Cardiac muscle cell (in vitro differentiated cells and primary cell): ENCODE data around the gene RALGPS1. TPM values are rescaled to one million over a fixed set of nuclear protein-coding genes. Genes with fewer than 3 reads are reported as not detected.

Source experiments
- DNase-seq, 2 donors: peaks; one replicate each; pipeline versions ENCODE4 v3.0.0 to v3.0.0-alpha.2; 2010 to 2017; ENCODE audit warnings: low read depth in 1 of 2, low spot score in 1 of 2
- H3K27ac ChIP-seq: fragments of 200-600 bp; sonication (generic); 2 replicates; pipeline ENCODE4 v1.5.1; 2016
- H3K27me3 ChIP-seq: fragments of 200-600 bp; sonication (generic); 2 replicates; pipeline ENCODE4 v1.6.0; 2016; ENCODE audit warnings: control low read depth
- H3K36me3 ChIP-seq: fragments of 200-600 bp; sonication (generic); 2 replicates; pipeline ENCODE4 v1.5.1; 2016; ENCODE audit warnings: control low read depth
- H3K4me1 ChIP-seq: fragments of 200-600 bp; sonication (generic); 2 replicates; pipeline ENCODE4 v1.8.1; 2017; ENCODE audit warnings: low read depth, mild to moderate bottlenecking, mixed run types
- H3K4me3 ChIP-seq: fragments of 200-600 bp; sonication (generic); 2 replicates; pipeline ENCODE4 v1.5.1; 2016; ENCODE audit warnings: mild to moderate bottlenecking
- H3K9me3 ChIP-seq: fragments of 200-600 bp; sonication (generic); 2 replicates; pipeline ENCODE4 v1.5.1; 2017; ENCODE audit warnings: low read depth, mild to moderate bottlenecking, control low read depth
- CTCF ChIP-seq: IDR thresholded peaks from 2 replicates; pipeline ENCODE4 v1.5.1; 2012; ENCODE audit warnings: low read depth, mild to moderate bottlenecking, low read length
- polyA plus RNA-seq: library from polyadenylated mRNA; unstranded; fragments of >200 nt; fragmentation: Nextera tagmentation; extraction: Ambion mirVana; gene quantifications from 2 replicates; pipeline ENCODE4 v1.2.1, GENCODE V29; 2016
- total RNA-seq: library from RNA; depleted of rRNA; stranded (reverse); fragments of >200 nt; gene quantifications from 2 replicates; pipeline ENCODE4 v1.2.3, GENCODE V29; 2016

RALGPS1 gene
- total and polyA plus RNA-seq, 2 experiments from 2014 or later: 14.1 to 16.1 TPM

- H3K4me1 ChIP-seq: peaks cover 5% of the 10 kb centered on the region
- H3K27me3 ChIP-seq: no peaks in the 10 kb centered on the region
- peak in 1 of 2 donors; percentile 98 for DNase-seq
- H3K36me3 ChIP-seq: no peaks in the 10 kb centered on the region
- no peak overlapping the region for H3K4me3 ChIP-seq
- no peaks in the 10 kb centered on the region for H3K9me3 ChIP-seq
- no peak overlapping the region for H3K27ac ChIP-seq
- TF ChIP-seq CTCF: no peak
Observed at GRCh38 chr9:127187231-127187956, 272.8 kb downstream of the RALGPS1 start.

DNA sequence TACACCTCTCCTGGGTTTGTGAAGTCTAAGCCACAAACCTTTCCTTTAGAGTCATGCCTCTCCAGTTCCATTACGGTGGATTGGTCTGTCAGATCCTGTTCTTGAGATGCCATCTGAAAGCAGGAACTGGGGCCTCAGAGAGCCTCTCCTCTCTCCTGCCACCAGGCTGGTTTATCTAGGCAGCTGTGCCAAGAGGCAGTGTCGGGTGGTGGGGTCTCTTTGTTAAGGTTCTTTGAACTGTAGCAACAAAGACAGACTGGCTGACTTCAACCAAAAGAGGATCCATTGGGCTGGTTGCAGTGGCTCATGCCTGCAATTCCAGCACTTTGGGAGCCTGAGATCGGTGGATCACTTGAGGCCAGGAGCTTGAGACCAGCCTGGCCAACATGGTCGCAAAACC, 273.8 kb downstream of the RALGPS1 start:
- no peaks in the 10 kb centered on the region for H3K27me3 ChIP-seq
- H3K4me3 ChIP-seq: no peak overlapping the region
- DNase-seq: no peak
- no peaks in the 10 kb centered on the region for H3K36me3 ChIP-seq
- no peak overlapping the region for H3K27ac ChIP-seq
- no peak for TF ChIP-seq CTCF
- peaks cover 5% of the 10 kb centered on the region for H3K4me1 ChIP-seq
- H3K9me3 ChIP-seq: no peaks in the 10 kb centered on the region

DNA sequence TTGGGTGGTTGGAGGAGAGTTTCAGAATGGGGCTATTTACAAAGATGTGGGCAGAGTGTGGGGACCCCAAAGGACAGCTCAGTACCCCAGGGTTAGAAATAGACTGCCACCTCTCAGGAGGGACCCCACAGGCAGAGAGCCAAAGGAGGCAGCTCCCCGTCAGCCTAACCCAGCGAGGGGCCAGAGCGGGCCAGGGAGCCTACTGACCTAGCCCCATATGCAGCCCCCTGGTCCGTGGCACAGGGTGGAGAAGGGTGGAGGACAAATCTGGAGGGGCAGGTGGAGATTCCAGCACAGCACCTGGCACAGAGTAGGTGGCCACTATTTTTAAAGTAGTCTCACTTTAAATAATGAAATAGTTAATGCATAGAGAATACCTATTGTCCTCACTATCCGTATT, 275.0 kb downstream of the RALGPS1 start:
- no peak for TF ChIP-seq CTCF
- H3K9me3 ChIP-seq: no peaks in the 10 kb centered on the region
- no peak for DNase-seq

GRCh38 chr9:127192744-127193143, 278.2 kb downstream of the RALGPS1 start:
- H3K27ac ChIP-seq: no peak overlapping the region
- H3K9me3 ChIP-seq: no peaks in the 10 kb centered on the region
- H3K36me3 ChIP-seq: no peaks in the 10 kb centered on the region
- TF ChIP-seq CTCF: no peak
- H3K4me1 ChIP-seq: no peaks in the 10 kb centered on the region
- no peaks in the 10 kb centered on the region for H3K27me3 ChIP-seq
- DNase-seq: no peak
- H3K4me3 ChIP-seq: no peak overlapping the region

More for the DNA sequence above, 275.0 kb downstream of the RALGPS1 start:
- H3K27ac ChIP-seq: no peak overlapping the region
- H3K27me3 ChIP-seq: no peaks in the 10 kb centered on the region
- no peaks in the 10 kb centered on the region for H3K4me1 ChIP-seq
- no peaks in the 10 kb centered on the region for H3K36me3 ChIP-seq
- no peak overlapping the region for H3K4me3 ChIP-seq

GRCh38 chr9:127193483-127193882, 278.9 kb downstream of the RALGPS1 start:
- no peak for DNase-seq
- H3K4me3 ChIP-seq: no peak overlapping the region
- H3K27me3 ChIP-seq: no peaks in the 10 kb centered on the region
- no peaks in the 10 kb centered on the region for H3K9me3 ChIP-seq
- H3K36me3 ChIP-seq: no peaks in the 10 kb centered on the region
- no peak for TF ChIP-seq CTCF
- no peaks in the 10 kb centered on the region for H3K4me1 ChIP-seq
- H3K27ac ChIP-seq: no peak overlapping the region
